ENCODE results near the gene POLR3E. TPM values are rescaled to one million over a fixed set of nuclear protein-coding genes. Genes with fewer than 3 reads are reported as not detected.

The POLR3E gene
- total RNA-seq, 1 donor from 2014 or later, result 70.0 TPM

DNA sequence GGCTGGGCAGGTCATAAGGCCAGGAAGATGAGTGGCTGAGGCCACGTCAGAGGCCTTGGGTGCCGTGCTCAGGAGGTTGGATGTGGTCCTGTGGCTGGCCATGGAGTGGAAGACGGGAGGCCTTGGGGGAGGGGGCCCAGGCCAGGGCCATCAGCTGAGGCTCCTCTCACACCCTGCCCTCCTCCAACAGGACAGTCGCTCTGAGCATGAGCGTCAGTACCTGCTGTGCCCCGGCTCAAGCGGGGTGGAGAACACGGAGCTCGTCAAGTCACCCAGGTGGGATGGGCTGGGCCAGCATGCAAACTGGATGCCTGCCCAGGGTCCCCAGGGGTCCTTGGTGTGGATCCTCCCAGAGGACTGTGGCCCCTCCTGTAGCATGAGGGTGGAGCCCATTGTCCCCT lies 19.2 kb downstream of the POLR3E start:
- intact Hi-C loops (cut with micrococcal nuclease), result no loop called here

- intact Hi-C loops (cut with micrococcal nuclease), result no loop called here
Measured at GRCh38 chr16:22317001-22317530, 19.9 kb downstream of the POLR3E start.

DNA sequence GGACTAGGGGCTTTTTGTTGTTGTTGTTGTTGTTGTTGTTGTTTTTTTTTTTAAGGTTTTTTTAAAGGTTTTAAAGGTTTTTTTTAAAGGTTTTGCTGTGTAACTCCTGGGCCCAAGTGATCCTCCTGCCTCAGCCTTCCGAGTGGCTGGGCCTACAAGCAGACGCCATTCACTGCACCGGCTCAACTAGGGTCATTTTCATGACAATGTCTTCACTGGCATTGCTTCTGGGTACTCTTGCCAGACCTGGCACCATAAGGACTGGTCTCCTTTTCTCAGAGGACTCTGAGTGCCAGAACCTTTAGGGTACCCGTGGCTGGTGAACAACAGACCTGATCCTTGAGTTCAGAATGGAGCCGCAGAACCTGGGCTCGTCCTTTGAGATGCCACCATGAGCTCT lies 20.4 kb downstream of the POLR3E start:
- intact Hi-C loops (cut with micrococcal nuclease), result no loop called here

- intact Hi-C loops (cut with micrococcal nuclease), result no loop called here
Measured at GRCh38 chr16:22318690-22319358, 21.6 kb downstream of the POLR3E start.

GRCh38 chr16:22320572-22321339 lies 23.5 kb downstream of the POLR3E start:
- intact Hi-C loops (cut with micrococcal nuclease), result loop anchor here (1.0 to 5.0 kb wide), 6 partner anchors 22 to 1132 kb away; partner anchors contain the start of gene CDR2

- intact Hi-C loops (cut with micrococcal nuclease), result loop anchor here (1.0 to 5.0 kb wide), 6 partner anchors 23 to 1133 kb away; partner anchors contain the start of gene CDR2
Measured at GRCh38 chr16:22321340-22322001, 24.3 kb downstream of the POLR3E start.

GRCh38 chr16:22322021-22322471 lies 24.8 kb downstream of the POLR3E start:
- intact Hi-C loops (cut with micrococcal nuclease), result loop anchor here (5.0 kb wide), 1 partner anchor 105 kb away; no protein-coding TSS in a partner anchor

- intact Hi-C loops (cut with micrococcal nuclease), result loop anchor here (5.0 kb wide), 1 partner anchor 105 kb away; no protein-coding TSS in a partner anchor
Measured at GRCh38 chr16:22322741-22323140, 25.5 kb downstream of the POLR3E start.

DNA sequence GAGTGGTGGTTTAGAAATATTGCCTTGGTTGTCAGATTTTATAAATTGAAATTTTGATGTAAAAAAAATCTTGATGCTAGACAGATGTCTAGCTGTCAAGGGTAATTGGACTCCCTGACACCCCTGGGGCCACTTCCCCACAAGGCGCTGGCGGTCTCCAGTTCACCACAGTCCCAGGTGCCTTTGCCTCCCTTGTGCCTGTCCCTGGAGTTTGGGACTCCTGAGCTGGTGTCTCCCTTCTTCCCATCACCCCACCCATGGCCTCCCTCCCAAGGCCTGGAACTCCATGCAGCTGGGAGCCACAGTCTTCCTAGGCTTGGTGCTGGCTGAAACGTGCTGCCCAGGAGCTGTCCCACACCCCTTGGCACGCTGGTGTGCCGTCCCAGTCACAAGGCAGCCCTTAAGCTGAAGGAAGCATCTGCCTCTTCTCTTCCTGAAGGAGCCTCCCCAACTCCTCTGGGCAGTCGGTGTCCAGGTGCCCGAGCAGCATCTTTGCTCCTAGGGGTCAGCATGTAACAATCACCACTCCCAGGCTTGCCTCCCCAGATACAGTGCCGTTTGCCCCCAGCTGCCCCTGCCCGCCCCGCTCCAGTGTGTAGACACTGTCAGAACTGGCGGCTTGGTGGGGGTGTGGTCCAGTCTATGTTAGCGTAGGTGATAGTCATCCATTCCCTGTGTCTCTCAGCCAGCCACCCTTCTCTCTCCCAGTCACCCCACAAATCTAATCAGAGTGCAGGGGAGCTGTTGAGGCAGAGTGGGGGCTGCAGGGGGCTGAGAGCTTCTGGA lies 26.2 kb downstream of the POLR3E start:
- intact Hi-C loops (cut with micrococcal nuclease), result loop anchor here (5.0 kb wide), 1 partner anchor 104 kb away; no protein-coding TSS in a partner anchor

GRCh38 chr16:22323959-22324786 lies 27.0 kb downstream of the POLR3E start:
- intact Hi-C loops (cut with micrococcal nuclease), result loop anchor here (5.0 kb wide), 1 partner anchor 103 kb away; no protein-coding TSS in a partner anchor

- intact Hi-C loops (cut with micrococcal nuclease), result loop anchor here (5.0 kb wide), 1 partner anchor 102 kb away; no protein-coding TSS in a partner anchor
Measured at GRCh38 chr16:22324787-22325597, 27.8 kb downstream of the POLR3E start.

- intact Hi-C loops (cut with micrococcal nuclease), result no loop called here
Measured at GRCh38 chr16:22325598-22326368, 28.6 kb downstream of the POLR3E start.

DNA sequence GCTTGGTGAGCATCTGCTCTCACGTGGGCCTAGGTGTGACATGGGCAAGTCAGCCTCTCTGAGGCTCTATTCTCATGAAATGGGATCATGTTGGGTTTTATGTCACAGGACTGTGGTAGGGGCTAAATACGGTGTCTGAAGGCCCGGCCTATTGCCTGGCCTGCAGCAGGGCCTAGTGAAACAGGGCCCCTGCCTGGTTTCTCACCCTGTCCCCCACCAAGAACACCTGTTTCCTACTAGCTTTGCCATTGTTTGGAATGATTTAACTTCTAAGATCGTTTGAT lies 29.1 kb downstream of the POLR3E start:
- intact Hi-C loops (cut with micrococcal nuclease), result no loop called here

- intact Hi-C loops (cut with micrococcal nuclease), result no loop called here
Measured at GRCh38 chr16:22326771-22327445, 29.7 kb downstream of the POLR3E start.

DNA sequence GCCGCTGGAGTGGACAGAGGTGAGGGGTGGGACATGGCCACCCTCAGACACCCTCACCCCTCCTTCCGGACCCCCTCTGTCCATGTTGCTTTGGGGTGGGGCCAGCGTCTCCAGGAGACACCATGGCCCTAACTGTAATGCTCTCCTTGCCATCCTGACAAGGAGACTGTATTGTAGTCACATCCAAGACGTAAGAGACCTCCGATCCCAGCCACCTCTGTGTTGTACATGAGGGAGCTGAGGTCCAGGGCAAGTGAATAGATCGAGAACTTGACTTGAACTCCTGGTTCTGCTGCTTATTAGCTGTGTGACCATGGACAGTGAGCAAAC lies 30.2 kb downstream of the POLR3E start:
- intact Hi-C loops (cut with micrococcal nuclease), result no loop called here

GRCh38 chr16:22328081-22328725 lies 31.0 kb downstream of the POLR3E start:
- intact Hi-C loops (cut with micrococcal nuclease), result no loop called here

GRCh38 chr16:22329199-22329695 lies 32.0 kb downstream of the POLR3E start:
- intact Hi-C loops (cut with micrococcal nuclease), result no loop called here

Data from T-helper 1 cell treated with Interleukin-12 subunit alpha and Interleukin-12 subunit beta and Interleukin-4 antibody, amounts not matched to agents 30 ng/mL and 1 ng/mL, for 36 hours (primary cell).